Neuronal stem cell (in vitro differentiated cells): ENCODE results near the gene ZNF154. TPM values are rescaled to one million over a fixed set of nuclear protein-coding genes. Genes with fewer than 3 reads are reported as not detected.

Experiments used
- DNase-seq: peaks from one replicate; pipeline ENCODE4 v3.0.0-alpha.2; 2013; ENCODE audit warnings: low spot score
- H2AFZ ChIP-seq: one replicate; pipeline ENCODE4 v1.6.1; 2013; ENCODE audit warnings: mild to moderate bottlenecking, low read length, inconsistent platforms
- H2AK5ac ChIP-seq: 2 replicates; pipeline ENCODE4 v1.6.1; 2013; ENCODE audit warnings: low read depth, mild to moderate bottlenecking, inconsistent platforms, low read length, moderate library complexity, mixed read lengths
- H2BK120ac ChIP-seq: 2 replicates; pipeline ENCODE4 v1.6.1; 2013; ENCODE audit warnings: low read depth, mild to moderate bottlenecking, inconsistent platforms, low read length, moderate library complexity, mixed read lengths
- H2BK12ac ChIP-seq: one replicate; pipeline ENCODE4 v1.6.1; 2013; ENCODE audit warnings: low read length, inconsistent platforms
- H2BK15ac ChIP-seq: 2 replicates; pipeline ENCODE4 v1.6.1; 2013; ENCODE audit warnings: mild to moderate bottlenecking, low read length, inconsistent platforms, mixed read lengths
- H2BK5ac ChIP-seq: one replicate; pipeline ENCODE4 v1.6.1; 2013; ENCODE audit warnings: inconsistent platforms, mild to moderate bottlenecking, low read length, moderate library complexity
- H3K14ac ChIP-seq: one replicate; pipeline ENCODE4 v1.6.1; 2013; ENCODE audit warnings: low read length, inconsistent platforms
- H3K18ac ChIP-seq: 2 replicates; pipeline ENCODE4 v1.6.1; 2013; ENCODE audit warnings: low read length, inconsistent platforms
- H3K23ac ChIP-seq: 2 replicates; pipeline ENCODE4 v1.6.1; 2013; ENCODE audit warnings: low read depth, mild to moderate bottlenecking, mixed read lengths, low read length, inconsistent platforms; ENCODE audit not compliant: poor library complexity
- H3K27ac ChIP-seq: replicated peaks from 3 replicates; pipeline ENCODE4 v1.5.1; 2013; ENCODE audit warnings: low read length, inconsistent platforms
- H3K27me3 ChIP-seq, 3 experiments: 2 replicates each; pipeline ENCODE4 v1.6.1; 2013; ENCODE audit warnings: low read length in 3 of 3, mild to moderate bottlenecking in 2 of 3, inconsistent platforms in 1 of 3, low read depth in 1 of 3, mixed read lengths in 1 of 3, moderate library complexity in 1 of 3; ENCODE audit not compliant: control insufficient read depth in 3 of 3, insufficient read depth in 3 of 3
- H3K36me3 ChIP-seq, 2 donors: replicated peaks in 1 of 2; 2 replicates each; pipeline ENCODE4 v1.6.1; 2013; ENCODE audit warnings: low read length in 2 of 2; ENCODE audit not compliant: control insufficient read depth in 2 of 2, insufficient read depth in 2 of 2
- H3K4ac ChIP-seq: 2 replicates; pipeline ENCODE4 v1.6.1; 2013; ENCODE audit warnings: inconsistent platforms, mild to moderate bottlenecking, low read length, moderate library complexity
- H3K4me1 ChIP-seq, 2 donors: 1 replicate in 1 of 2; 2 replicates in 1 of 2; pipeline ENCODE4 v1.6.1; 2013; ENCODE audit warnings: low read length in 2 of 2, low read depth in 1 of 2; ENCODE audit not compliant: control insufficient read depth in 2 of 2, insufficient read depth in 1 of 2
- H3K4me2 ChIP-seq: one replicate; pipeline ENCODE4 v1.6.1; 2013; ENCODE audit warnings: mild to moderate bottlenecking, low read length, inconsistent platforms; ENCODE audit not compliant: insufficient read depth, poor library complexity, severe bottlenecking
- H3K4me3 ChIP-seq, 2 donors: 2 replicates each; pipeline ENCODE4 v1.5.1; 2013; ENCODE audit warnings: low read length in 2 of 2, mild to moderate bottlenecking in 2 of 2, inconsistent platforms in 1 of 2, moderate library complexity in 1 of 2
- H3K79me1 ChIP-seq: one replicate; pipeline ENCODE4 v1.6.1; 2013; ENCODE audit warnings: low read depth, mild to moderate bottlenecking, inconsistent platforms, low read length, moderate library complexity
- H3K9ac ChIP-seq: one replicate; pipeline ENCODE4 v1.6.1; 2013; ENCODE audit warnings: mild to moderate bottlenecking, low read depth, low read length, inconsistent platforms; ENCODE audit not compliant: poor library complexity
- H3K9me3 ChIP-seq, 2 donors: replicated peaks in 1 of 2; 2 replicates each; pipeline versions ENCODE3 to v1.6.1; 2013; ENCODE audit warnings: low read length in 2 of 2, mild to moderate bottlenecking in 2 of 2, inconsistent platforms in 1 of 2, low read depth in 1 of 2, mixed read lengths in 1 of 2, moderate library complexity in 1 of 2; ENCODE audit not compliant: control insufficient read depth in 2 of 2, insufficient read depth in 1 of 2
- H4K8ac ChIP-seq: one replicate; pipeline ENCODE4 v1.6.1; 2013; ENCODE audit warnings: low read depth, mild to moderate bottlenecking, inconsistent platforms, low read length, moderate library complexity
- H4K91ac ChIP-seq: one replicate; pipeline ENCODE4 v1.6.1; 2013; ENCODE audit warnings: low read length, low read depth, mild to moderate bottlenecking, inconsistent platforms; ENCODE audit not compliant: poor library complexity
- WGBS, 2 donors: extraction: QIAGEN DNeasy Blood & Tissue Kit; methylation state at CpG; one replicate each; pipeline ENCODE4 v1.1.7; 2013; ENCODE audit warnings: missing lambda C conversion rate in 2 of 2, mixed read lengths in 1 of 2; ENCODE audit not compliant: insufficient read length in 2 of 2, insufficient replicate concordance in 1 of 2; ENCODE audit errors: extremely low coverage in 2 of 2; 5-methylcytosine and 5-hydroxymethylcytosine counted together
- polyA plus RNA-seq, 2 experiments: library from polyadenylated mRNA; stranded (reverse); fragments of 200-250 nt; gene quantifications; one replicate each; pipeline ENCODE4 v1.2.3, GENCODE V29; 2013

The ZNF154 gene
- polyA plus RNA-seq (2013, experiment 1 of 2): 8.4 TPM
- polyA plus RNA-seq (2013, experiment 2 of 2): 8.3 TPM

GRCh38 chr19:57708641-57709361 lies at the start of gene ZNF154:
ZNF154 (minus strand) TSS chr19:57709204; CDS start chr19:57708971, 233 bp downstream.
- DNase-seq: peak; percentile 77
- no peak within 1 kb of the TSS for H4K91ac ChIP-seq
- H3K4me1 ChIP-seq: peaks cover 0 to 8% of the 10 kb centered on the region in 2 donors
- H4K8ac ChIP-seq: peak within 1 kb of the TSS; percentile 100
- H3K4ac ChIP-seq: no peak within 1 kb of the TSS
- WGBS, 2 donors: no CpG with 5 or more reads among the region's 53 CpGs
- H3K79me1 ChIP-seq: peaks cover 11% of the 10 kb centered on the region
- H2BK12ac ChIP-seq: no peak within 1 kb of the TSS
- H3K27me3 ChIP-seq: no peaks in the 10 kb centered on the region
- peak within 1 kb of the TSS; percentile 70 for H3K4me2 ChIP-seq
- no peak within 1 kb of the TSS for H2BK120ac ChIP-seq
- H2BK5ac ChIP-seq: no peak within 1 kb of the TSS
- peak within 1 kb of the TSS; percentile 60 for H3K27ac ChIP-seq
- H3K14ac ChIP-seq: peak within 1 kb of the TSS; percentile 60
- H2BK15ac ChIP-seq: no peak within 1 kb of the TSS
- H2AFZ ChIP-seq: no peak within 1 kb of the TSS
- peak within 1 kb of the TSS in 1 of 2 donors; percentile 96 for H3K4me3 ChIP-seq
- peak within 1 kb of the TSS; percentile 36 for H2AK5ac ChIP-seq
- H3K9ac ChIP-seq: peak within 1 kb of the TSS; percentile 95
- H3K18ac ChIP-seq: peak within 1 kb of the TSS; percentile 98
- H3K36me3 ChIP-seq: peaks cover 18 to 21% of the 10 kb centered on the region in 2 donors
- peak within 1 kb of the TSS; percentile 76 for H3K23ac ChIP-seq
- H3K9me3 ChIP-seq: peaks cover 4 to 24% of the 10 kb centered on the region in 2 donors

- Histone ChIP-seq H2BK12ac (no peak overlapping the region), H3K27me3 (no peaks in the 10 kb centered on the region), H3K4me3 (no peak overlapping the region), H3K9ac (no peak overlapping the region), H2BK120ac (no peak overlapping the region), H3K36me3 (peaks cover 55 to 94% of the 10 kb centered on the region in 2 donors), H2BK15ac (no peak overlapping the region), H3K4ac (no peak overlapping the region), H3K4me2 (no peak overlapping the region), H3K9me3 (peaks cover 0 to 36% of the 10 kb centered on the region in 2 donors), H2BK5ac (no peak overlapping the region), H3K18ac (no peak overlapping the region), H2AK5ac (no peak overlapping the region), H4K8ac (no peak overlapping the region), H3K4me1 (no peaks in the 10 kb centered on the region), H4K91ac (no peak overlapping the region), H2AFZ (no peak overlapping the region), H3K27ac (no peak overlapping the region), H3K23ac (no peak overlapping the region), H3K14ac (no peak overlapping the region), H3K79me1 (no peaks in the 10 kb centered on the region)
- WGBS, 2 donors: no CpG with 5 or more reads among the region's 2 CpGs
- no peak for DNase-seq
Observed at GRCh38 chr19:57757941-57758340, 48.9 kb upstream of the ZNF154 start.

- H3K27ac ChIP-seq: no peak overlapping the region
- no peak overlapping the region for H3K4ac ChIP-seq
- no peak overlapping the region for H3K4me2 ChIP-seq
- H3K9ac ChIP-seq: no peak overlapping the region
- H3K23ac ChIP-seq: no peak overlapping the region
- H2AK5ac ChIP-seq: no peak overlapping the region
- no peak overlapping the region for H4K8ac ChIP-seq
- no peak overlapping the region for H3K4me3 ChIP-seq
- H3K14ac ChIP-seq: no peak overlapping the region
- H3K27me3 ChIP-seq: no peaks in the 10 kb centered on the region
- no peak overlapping the region for H4K91ac ChIP-seq
- H3K18ac ChIP-seq: no peak overlapping the region
- H3K9me3 ChIP-seq: peaks cover 0 to 56% of the 10 kb centered on the region in 2 donors
- H2BK12ac ChIP-seq: no peak overlapping the region
- WGBS, 2 donors: no CpG with 5 or more reads among the region's 4 CpGs
- H3K4me1 ChIP-seq: no peaks in the 10 kb centered on the region
- peaks cover 68 to 100% of the 10 kb centered on the region in 2 donors for H3K36me3 ChIP-seq
- H3K79me1 ChIP-seq: no peaks in the 10 kb centered on the region
- H2BK5ac ChIP-seq: no peak overlapping the region
- H2AFZ ChIP-seq: no peak overlapping the region
- no peak for DNase-seq
- H2BK15ac ChIP-seq: no peak overlapping the region
- H2BK120ac ChIP-seq: no peak overlapping the region
Observed at GRCh38 chr19:57755031-57755430, 46.0 kb upstream of the ZNF154 start.

- Histone ChIP-seq H3K27ac (no peak overlapping the region), H3K79me1 (peaks cover 2% of the 10 kb centered on the region), H3K4me1 (no peaks in the 10 kb centered on the region), H2AFZ (no peak overlapping the region), H3K9me3 (peaks cover 0 to 64% of the 10 kb centered on the region in 2 donors), H3K27me3 (no peaks in the 10 kb centered on the region), H3K36me3 (peaks cover 60 to 100% of the 10 kb centered on the region in 2 donors), H3K4me3 (no peak overlapping the region), H2BK120ac (no peak overlapping the region), H3K4me2 (no peak overlapping the region), H3K18ac (no peak overlapping the region), H3K9ac (no peak overlapping the region), H2AK5ac (no peak overlapping the region), H2BK12ac (no peak overlapping the region), H3K14ac (no peak overlapping the region), H3K23ac (no peak overlapping the region), H4K8ac (no peak overlapping the region), H2BK15ac (no peak overlapping the region), H4K91ac (no peak overlapping the region), H3K4ac (no peak overlapping the region), H2BK5ac (no peak overlapping the region)
- WGBS, 2 donors: no CpG with 5 or more reads among the region's 10 CpGs
- DNase-seq: no peak
Observed at GRCh38 chr19:57754091-57754673, 45.2 kb upstream of the ZNF154 start.
